ENCODE data around the gene PLEKHF1. TPM values are rescaled to one million over a fixed set of nuclear protein-coding genes. Genes with fewer than 3 reads are reported as not detected.

PLEKHF1 gene
- total RNA-seq, 1 donor from 2014 or later: 27.8 TPM

DNA sequence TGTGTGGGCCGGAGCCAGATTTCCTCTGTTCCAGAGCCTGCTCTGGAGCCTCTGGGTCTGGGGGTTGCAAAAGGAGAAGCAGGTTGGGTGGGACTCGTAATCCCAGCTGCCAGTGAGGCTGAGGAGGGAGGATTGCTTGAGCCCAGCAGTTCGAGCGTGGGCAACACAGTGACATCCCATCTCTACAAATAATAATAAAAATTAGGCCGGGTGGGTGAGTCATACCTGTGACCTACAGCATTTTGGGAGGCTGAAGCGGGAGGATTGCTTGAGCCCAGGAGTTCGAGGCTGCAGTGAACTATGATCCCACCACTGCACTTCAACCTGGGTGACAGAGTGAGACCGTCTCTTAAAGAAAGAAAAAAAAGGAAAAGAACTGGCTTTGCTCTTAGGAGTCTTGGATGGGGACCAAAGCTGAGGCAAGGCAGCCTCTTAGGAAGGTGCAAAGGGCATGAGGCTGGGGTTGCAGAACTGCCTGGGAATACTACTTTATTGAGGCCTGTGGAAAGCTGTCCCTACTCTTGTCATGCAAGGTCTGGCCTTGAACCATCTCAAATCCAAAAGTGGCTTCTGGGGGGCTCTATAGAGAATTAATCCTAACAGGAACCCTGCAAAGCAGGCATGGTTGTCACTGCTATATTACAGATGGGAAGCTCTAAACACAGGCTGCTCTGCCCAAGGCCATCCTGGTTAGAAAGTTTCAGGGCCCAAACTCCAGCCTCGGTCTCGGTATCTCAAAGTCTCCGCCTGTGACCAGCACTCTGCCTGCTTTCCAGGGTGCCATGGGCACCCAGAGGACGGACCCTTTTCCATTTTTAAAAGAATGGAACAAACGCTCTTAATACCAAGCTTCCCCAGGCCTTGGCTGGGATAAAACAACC, 50.7 kb downstream of the PLEKHF1 start:
- Histone ChIP-seq H3K9me3 (replicated peaks) (no peaks in the 10 kb centered on the region), H3K27me3 (ENCODE audit: low read depth) (no peaks in the 10 kb centered on the region), H3K27ac (replicated peaks) (peak overlapping the region; percentile 91), H3K36me3 (no peaks in the 10 kb centered on the region), H3K4me3 (peak overlapping the region; percentile 92), H3K4me1 (peaks cover 56% of the 10 kb centered on the region)
- intact Hi-C loops (cut with micrococcal nuclease): loop anchor here (2.0 kb wide), 1 partner anchor 105 kb away; no protein-coding TSS in a partner anchor
- TF ChIP-seq CTCF (IDR thresholded peaks at IDR 0.05; ENCODE audit: borderline replicate concordance): no peak
- DNase-seq: no peak

GRCh38 chr19:29717051-29717450, 51.8 kb downstream of the PLEKHF1 start:
- H3K36me3 ChIP-seq: no peaks in the 10 kb centered on the region
- TF ChIP-seq CTCF (IDR thresholded peaks at IDR 0.05; ENCODE audit: borderline replicate concordance): no peak
- no peak for DNase-seq
- H3K4me3 ChIP-seq: no peak overlapping the region
- intact Hi-C loops (cut with micrococcal nuclease): loop anchor here (2.0 kb wide), 1 partner anchor 106 kb away; no protein-coding TSS in a partner anchor
- no peak overlapping the region for H3K27ac ChIP-seq (replicated peaks)
- H3K9me3 ChIP-seq (replicated peaks): no peaks in the 10 kb centered on the region
- H3K4me1 ChIP-seq: peaks cover 47% of the 10 kb centered on the region
- H3K27me3 ChIP-seq (ENCODE audit: low read depth): no peaks in the 10 kb centered on the region

DNA sequence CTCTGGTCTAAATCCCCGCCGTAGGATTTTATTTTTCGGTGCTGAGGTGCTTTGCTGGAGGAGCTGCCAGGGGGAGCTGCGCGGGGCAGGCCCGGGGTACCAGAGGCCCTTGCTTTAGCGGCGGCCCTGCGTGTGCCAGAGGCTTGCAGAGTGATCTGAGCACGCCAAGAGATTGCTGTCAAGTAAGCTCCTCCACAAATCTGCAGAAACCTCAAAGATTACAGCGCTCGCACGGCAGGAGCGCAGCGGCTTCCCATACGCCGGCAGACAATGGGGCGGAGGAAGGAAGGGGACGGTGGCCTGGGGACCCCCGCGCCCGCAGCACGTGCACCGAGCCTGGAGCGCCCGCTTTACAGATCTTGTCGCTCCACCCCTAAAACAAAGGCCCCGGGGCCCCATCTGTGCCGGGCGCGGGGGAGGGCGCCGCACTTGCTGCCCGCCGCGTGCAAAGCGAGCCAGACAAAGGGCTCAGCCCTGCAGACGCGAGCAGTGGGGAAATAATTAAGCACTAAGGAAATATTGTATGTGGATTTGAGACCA, 58.9 kb downstream of the PLEKHF1 start:
- intact Hi-C loops (cut with micrococcal nuclease): no loop called here
- Histone ChIP-seq H3K36me3 (no peaks in the 10 kb centered on the region), H3K9me3 (replicated peaks) (no peaks in the 10 kb centered on the region), H3K4me1 (peaks cover 14% of the 10 kb centered on the region), H3K27me3 (ENCODE audit: low read depth) (peaks cover 45% of the 10 kb centered on the region), H3K4me3 (peak overlapping the region; percentile 57), H3K27ac (replicated peaks) (no peak overlapping the region)
- no peak for DNase-seq
- TF ChIP-seq CTCF (IDR thresholded peaks at IDR 0.05; ENCODE audit: borderline replicate concordance): no peak

DNA sequence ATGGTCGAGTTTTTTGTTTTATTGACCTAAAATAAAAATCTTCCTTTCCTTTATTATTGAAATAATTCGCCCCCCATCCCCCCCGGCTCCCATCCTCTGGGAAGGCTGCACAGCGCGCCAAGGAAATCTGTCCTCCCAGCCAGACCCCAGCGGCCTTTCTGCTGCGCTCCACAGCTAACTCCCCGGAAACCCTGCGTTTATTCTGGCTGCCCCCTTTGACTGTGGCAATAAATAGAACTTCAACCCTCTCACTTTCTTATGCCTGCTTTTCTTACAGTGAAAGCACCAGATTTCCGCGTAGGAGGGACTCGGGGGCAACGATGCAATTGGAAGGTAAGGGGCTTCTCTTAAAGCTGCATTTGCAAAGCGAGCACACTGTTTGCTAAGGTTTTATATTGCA, 59.5 kb downstream of the PLEKHF1 start:
- no peak for TF ChIP-seq CTCF (IDR thresholded peaks at IDR 0.05; ENCODE audit: borderline replicate concordance)
- H3K27ac ChIP-seq (replicated peaks): no peak overlapping the region
- H3K36me3 ChIP-seq: no peaks in the 10 kb centered on the region
- no peak for DNase-seq
- H3K9me3 ChIP-seq (replicated peaks): no peaks in the 10 kb centered on the region
- peaks cover 50% of the 10 kb centered on the region for H3K27me3 ChIP-seq (ENCODE audit: low read depth)
- H3K4me3 ChIP-seq: peak overlapping the region; percentile 57
- intact Hi-C loops (cut with micrococcal nuclease): no loop called here
- H3K4me1 ChIP-seq: peaks cover 14% of the 10 kb centered on the region

Other genes starting within 250 kb of the PLEKHF1 start
- not detected for gene VSTM2B, start 139.5 kb upstream of the PLEKHF1 start, total RNA-seq
- gene POP4, start 59.2 kb upstream of the PLEKHF1 start, total RNA-seq: 53.9 TPM
- gene C19orf12, start 49.8 kb downstream of the PLEKHF1 start, total RNA-seq: 48.6 TPM
- 3.1 TPM for gene CCNE1, start 146.5 kb downstream of the PLEKHF1 start, total RNA-seq

Data from left ventricle myocardium inferior (tissue), 1 donor.